Epidermal melanocyte (primary cell): ENCODE results near the gene ATXN7L3.
A peak's percentile ranks its signal among the peaks of the same experiment; 100 is the strongest.

Experiments used
- DNase-seq: peaks from one replicate; pipeline ENCODE4 v3.0.0; 2011; ENCODE audit warnings: low spot score; ENCODE audit not compliant: insufficient read length

Gene ATXN7L3

DNA sequence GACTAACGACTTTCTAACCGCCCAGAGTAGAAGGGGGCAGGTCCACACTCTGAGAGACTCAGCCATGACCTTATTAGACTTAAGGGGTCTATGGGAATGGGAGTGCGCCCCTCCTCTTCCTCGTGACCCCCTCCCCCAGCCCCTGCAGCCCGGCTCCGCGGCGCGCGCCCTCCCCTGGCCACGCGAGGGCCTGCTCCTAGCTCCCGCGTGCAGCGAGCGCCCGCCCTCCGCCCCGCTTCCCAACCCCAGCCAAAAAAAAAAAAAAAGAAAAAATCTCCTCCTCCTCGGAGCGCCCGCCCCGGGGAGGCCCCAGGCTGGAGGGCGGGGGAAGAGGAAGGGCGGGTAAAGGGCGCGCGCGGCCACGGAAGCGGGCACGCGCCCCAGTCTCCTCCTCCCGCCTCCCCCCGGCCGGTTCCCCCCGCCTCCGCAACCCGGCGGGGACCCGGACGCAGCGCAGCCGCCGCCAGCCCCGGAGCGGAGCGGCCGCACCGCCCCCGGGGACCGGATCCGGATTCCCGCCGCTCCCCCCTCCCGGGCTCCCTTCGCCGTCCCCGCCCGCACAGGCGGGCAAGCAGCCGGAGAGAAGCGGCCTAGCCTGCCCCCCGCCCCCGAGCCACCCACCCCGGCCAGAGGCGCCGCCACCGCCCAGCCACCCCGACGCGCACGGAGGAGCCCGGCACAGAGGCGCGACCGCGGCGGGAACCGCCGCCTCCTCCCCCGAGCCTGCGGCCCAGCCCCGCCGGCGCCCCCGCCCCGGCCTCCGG is 18.8 kb upstream of the ATXN7L3 start:
- DNase-seq, result peak; percentile 87

DNA sequence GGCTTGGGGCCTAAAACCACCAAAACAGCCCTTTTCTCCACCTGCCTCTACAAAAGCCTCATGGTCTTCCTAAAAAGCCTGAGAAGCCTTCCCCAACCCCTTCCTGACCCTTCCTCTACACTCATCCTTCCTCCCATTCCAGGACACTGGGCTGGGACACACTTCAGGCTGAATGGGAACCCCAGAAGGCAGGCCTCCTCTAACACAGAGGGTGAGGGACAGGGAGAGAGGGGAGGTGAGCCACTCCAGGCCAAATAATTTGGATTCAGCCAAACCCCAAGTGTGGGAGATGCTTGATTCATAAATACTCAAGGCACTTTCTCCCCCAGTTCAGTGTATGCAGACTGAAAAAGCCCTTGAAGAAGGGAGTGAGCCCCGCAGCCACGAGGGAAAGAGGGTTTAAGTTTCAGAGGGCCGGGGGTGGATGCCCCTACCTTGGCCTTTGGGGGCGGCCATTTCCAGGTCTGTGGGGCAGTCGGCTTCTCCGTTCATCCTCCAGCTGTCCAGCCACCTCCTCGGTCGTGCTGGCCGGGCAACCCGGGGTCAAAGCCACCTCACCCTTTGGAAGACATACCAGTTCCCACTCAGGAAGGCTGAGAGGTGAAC is 18.2 kb upstream of the ATXN7L3 start:
- DNase-seq, result no peak

DNA sequence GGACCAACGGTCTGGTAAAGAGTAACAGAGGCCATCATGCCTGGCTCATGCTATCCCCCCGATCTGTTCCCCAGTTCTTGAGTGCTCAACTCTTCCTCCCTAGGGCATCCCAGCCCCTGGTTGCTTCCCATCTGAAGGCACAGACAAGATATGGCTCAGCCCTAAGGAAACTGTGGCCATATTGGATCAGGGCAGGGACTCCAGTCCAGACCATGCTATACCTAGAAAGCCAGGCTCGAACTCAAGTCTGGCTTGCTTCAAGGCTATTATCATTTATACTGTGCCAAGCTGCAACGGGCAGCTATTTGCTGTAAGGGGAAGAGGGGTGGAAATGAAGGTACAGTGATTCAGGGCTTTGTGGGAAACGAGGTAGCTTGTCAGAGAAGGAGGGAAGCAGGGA is 17.0 kb upstream of the ATXN7L3 start:
- no peak for DNase-seq

DNA sequence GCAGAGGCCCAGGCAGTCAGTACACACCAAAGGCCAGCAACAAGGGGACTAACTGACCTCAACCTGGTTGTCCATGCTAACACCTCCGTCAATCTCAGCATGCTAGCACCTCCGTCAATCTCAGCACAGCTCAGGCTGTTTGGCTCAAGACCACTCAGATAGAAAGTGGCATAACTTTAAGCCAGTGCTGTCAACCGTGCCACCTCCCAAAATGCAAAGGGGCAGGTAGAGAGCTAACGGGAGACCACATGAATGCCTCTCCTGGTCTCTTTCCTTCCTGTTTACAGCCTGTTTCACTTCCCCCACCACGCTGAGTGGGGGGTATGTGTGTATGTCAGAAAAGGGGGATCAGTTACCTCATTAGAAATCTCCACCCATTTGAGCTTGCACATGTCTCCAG is 16.5 kb upstream of the ATXN7L3 start:
- no peak for DNase-seq

DNA sequence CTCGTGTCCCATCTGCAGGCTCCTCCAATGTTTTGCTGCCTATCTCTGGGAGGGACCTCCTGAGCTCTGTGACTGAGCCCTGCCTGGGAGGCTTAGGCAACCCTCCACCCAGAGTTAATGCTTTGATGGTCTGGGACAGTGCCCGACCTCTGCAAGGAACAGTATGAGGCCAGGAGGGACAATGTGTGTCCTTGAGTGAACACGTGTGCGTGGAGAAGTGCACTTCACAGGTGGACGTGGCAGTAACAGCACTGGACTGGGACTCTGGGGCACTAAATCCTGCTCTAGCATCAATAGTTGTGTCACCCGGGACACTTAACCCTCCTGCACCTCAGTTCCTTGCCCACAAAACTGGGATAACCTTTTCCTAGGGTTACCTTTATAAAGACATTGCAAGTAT is 15.2 kb upstream of the ATXN7L3 start:
- no peak for DNase-seq

DNA sequence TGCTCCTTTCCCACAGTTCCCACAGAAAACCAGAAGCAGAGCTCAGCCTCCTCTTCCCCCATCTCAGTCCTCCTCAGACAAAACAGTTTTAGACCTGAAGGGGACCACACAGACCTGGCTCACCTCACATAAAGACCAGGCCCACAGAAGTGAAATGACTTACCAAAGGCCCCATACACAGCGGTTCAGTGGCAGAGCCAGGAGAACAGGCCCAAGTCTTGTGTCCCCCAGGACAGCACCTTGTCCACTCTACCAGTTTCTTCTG is 14.5 kb upstream of the ATXN7L3 start:
- DNase-seq, result no peak

DNA sequence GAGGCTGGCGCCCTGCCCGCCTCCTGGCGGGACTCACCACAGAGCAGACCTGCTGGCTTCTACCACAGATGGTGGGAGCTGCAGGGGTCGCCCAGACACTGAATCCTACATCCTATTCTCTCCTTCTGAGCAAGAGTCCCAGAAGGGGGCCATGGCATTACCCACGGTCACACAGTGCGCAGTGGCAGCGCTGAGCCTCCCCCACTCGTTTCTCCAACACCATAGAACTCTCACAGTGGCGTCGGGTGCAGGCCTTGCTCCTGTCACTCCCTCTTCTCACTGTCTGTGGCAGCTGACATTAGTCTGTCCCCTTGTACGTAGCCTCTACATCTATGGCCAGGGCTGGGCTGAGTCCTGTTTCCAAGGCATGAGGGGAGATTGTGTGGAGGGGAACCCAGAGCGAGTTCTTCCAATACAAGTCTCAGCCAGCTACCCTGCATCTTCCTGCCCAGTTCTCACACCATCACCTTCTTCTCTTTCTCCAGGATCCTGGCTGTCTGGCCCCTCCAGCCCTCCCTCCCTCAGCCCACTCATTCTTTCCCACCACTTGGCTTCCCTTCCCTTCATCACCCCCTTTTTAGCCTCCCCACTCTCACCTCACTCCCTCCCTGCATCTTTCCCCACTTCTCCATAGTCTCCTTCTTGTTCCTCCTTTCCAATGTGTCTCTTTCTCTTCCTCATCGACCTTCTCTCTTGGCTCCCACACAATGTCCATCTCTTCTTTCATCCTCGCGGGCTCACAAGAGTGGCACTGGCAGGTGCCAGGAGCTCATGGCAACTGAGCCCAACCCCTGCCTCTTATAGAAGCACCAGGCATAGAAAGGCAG is 13.9 kb upstream of the ATXN7L3 start:
- no peak for DNase-seq

DNA sequence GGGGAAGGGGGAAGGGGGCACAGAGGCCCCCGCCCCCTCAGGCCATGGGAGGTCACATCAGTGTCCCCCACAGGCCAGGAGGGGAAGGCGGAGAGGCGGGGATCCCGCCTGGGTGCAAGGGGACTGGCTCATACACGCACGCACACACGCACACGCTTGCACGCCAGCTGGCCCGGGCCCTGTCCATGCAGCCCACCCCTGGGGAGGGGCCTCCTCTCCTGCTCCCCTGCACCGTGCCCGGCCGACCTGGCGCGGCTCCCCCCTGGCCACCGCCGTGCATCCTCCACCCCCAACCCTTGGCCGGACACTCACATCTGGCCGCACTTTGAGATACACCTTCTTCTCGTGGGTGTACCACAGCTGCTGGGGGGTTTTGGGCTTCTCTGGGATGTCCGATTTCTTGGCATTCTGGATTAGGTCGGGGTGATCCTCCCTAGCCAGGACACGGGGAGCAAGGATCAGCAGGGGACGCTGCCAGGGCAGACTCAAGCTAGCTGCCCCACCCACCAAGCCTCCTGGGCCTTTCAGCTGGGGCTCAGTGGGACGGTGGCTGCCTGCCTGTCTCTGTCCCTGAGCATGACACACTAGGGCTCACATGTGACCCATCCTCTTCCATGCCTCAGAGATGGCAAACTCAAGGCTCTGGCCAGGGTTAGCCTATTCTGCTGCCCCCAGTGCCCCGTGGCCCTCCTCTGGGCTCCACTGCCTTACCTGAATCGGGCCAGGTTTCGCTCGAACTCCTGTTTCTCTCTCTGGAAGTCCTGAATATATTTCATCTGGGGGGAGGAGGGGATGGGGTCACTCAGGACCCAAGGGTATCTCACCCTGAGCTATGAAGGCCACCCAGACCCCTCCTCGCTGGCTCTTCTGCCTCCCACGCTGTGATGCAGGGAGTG is 13.1 kb upstream of the ATXN7L3 start:
- no peak for DNase-seq

DNA sequence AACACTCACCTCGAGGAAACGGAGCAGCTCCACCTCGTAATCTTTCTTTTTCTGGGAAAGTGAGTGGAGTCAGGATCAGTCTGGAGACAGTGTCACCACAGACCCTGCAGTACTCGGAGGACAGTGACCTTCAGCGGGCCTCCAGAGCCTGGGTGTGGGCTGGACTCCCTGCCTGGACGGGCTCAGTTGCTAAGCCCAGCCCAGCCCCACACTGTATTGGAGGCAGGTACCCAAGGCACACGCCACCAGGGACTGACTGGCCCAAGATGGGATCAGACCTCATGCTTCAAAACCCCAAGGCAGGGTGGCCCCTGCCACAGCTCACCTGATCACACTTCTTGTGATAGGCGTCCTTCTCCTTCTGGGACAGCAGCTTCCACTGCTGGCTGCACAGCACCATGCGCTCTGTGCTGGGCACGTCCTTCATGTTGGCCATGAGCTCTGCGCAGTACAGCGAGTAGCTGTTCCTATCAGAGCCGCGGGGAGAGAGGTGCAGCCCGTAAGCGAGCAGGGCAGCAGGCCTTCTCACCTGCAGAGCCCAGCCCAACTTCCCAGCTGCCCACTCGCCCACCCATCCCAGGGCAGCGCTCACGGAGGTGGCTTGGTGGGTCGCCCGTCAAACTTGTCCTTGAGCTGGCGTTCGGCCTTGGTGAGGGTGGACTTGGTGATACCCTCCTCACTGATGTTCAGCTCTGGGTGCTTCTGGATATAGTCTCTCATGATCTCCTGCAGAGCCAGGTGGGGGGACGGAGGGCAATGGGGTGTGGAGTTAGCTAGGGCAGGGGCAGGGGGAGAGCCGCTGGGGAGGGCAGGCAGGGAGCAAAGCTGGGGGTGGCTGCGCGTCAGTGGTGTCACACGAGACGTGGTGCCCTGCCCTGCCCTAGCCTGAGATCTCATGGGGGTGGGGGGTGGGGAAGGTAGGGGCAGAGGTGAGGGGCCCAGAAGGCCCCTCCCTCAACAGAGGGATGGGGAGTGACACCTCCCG is 11.9 kb upstream of the ATXN7L3 start:
- DNase-seq, result no peak

DNA sequence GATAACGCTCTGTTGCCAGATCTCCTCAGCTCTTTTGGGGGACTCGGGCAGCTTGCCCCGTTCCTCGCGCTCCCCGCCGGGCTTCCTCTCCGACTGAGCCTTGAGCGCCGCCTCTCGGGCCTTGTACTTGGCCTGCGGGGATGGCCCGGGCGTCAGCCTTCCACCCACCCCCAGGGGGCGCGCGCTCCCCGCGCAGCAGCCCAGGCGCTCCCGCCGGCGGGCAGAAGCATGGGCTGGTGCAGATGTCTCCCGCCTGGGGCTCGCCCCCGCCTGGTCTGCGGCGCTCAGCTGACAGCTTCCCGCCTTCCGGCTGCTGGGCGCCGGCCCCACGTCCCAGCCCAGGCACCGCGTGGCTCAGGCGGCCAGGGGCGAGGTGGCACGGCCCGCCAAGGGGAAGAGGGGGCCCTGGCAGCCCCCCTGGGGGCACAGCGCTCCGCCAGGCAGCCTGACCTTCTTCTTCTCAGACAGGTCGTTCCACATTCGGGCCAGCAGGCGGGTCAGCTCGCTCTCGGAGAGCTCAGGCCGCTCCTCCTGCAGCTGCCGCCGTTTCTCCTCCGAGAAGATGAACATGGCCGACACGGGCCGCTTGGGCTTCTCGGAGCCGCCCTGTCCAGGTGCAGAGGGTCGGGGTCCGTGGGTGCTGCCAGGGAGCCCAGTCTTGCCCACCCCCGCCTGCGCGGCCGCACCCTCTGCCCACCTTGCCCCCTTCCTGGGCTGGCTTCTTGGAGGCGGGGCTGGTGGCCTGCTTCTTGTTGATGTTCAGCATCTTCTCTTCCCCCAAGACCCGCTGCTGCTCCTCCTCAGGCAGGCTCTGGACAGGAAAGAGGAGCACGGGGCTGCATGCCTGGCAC is 10.9 kb upstream of the ATXN7L3 start:
- peak; percentile 94 for DNase-seq

DNA sequence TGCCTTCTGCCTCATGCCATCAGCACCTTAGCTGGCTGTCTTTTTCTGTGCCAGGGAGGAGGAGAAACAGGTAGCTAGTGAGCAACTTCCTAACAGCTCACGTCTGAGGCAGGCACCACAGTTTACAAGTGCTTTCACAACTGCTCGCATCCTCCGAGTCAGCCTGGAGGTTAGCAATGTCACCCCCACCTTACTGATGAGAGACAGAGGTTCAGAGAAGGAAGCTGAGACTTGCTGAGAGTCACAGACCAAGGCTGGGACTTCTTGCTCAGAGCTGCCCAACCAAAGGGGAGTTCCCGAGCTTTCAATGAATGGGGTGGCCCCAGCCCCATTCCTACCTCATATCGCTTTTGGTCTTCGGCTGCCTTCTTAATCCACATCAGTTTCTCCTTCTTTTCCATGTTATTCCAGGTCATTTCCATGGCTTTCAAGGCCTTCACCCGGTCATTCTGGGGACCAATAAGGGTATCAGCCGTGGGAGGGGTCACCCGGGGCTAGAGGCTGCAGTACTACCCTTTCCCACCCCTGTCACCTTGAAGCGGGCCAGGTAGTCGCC is 10.2 kb upstream of the ATXN7L3 start:
- no peak for DNase-seq

DNA sequence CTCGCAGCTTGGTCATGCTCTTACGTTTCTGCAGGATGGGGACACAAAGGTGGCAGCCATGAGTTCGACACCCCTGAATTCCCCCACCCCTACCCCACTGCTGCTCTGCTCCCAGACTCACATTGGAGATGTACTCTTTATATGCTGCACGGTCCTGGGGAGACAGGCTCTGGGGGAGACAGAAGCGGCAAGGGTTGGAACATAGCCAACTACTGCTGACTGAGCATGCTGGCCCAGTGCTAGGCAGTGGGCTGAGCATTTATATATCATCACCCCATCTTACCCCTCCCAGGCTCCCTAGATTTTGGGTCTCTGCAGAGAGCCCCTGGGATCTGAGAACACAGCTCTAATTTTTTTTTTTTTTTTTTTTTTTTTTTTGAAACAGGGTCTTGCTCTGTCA is 8.1 kb upstream of the ATXN7L3 start:
- DNase-seq, result no peak

DNA sequence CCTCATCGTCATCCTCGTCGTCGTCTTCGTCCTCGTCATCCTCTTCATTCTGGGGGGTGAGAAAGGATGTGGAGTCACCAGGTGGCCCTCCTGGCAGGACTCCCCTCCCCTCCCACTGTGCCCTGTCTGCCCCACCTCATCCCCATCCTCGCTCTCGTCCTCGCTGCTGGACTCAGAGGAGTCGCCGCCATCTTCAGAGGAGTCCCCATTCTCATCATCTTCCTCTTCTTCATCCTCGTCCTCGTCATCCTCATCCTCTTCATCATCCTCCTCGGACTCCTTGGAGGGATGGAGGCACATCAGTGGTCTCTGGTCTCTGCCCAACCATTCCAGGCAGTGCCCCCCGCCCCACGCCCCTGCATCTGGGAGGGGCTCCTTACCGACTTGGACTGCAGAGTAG is 7.6 kb upstream of the ATXN7L3 start:
- DNase-seq, result no peak

DNA sequence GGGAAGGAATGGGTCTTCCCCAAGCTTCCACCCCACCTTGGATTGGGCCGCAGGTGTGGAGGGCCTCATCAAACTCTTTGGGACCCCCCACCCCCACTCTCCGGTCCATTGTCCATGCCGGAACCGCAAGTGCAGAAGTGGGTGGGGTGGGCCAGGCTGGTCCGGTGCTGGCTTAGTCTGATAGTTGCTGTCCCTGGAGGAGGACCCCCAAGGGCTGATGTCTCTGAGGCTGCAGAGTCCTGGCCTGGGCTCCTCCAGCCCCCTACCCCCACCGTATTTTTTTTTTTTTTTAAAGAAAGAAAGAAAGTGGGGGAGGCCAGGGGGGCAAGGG is 7.1 kb upstream of the ATXN7L3 start:
- DNase-seq, result no peak

DNA sequence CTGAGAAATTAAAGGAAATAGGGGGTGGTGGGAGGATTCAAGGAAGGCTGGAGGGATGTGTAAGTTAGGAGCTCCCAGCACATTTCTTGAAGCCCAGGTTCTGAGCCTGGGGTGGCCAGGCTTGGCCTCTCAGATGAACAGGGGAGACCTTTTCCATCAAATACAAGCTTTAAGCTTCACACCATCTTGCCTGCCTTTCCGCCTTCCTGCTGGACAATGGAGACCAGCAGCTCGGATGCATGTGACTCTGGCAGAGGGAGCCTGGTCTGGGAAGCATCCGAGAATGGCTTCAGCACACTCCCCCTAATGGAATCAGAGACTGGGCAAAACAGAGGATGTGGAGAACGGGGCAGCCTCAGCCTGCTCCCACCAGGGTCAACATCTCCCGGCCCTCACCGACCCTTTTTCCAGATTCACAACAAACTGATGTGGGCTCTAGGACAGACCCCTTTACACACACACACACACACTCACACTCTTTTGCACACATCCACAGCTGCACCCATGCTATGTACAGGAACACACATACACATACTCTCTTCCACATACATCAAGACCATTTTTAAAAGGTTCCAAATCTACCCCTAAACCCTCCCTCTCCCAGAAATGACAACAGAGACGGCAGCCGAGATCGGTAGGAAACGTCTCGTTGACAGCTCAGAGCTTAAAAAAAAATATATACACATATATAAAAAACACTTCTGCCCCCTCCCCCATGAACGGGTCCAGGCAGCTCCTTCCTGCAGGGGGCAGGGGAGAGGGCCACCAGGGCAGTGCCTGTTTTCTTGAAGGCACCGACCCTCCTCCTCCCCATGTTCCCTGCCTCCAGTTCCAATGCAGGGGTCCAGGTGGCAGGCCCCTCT is 6.5 kb upstream of the ATXN7L3 start:
- DNase-seq, result no peak

DNA sequence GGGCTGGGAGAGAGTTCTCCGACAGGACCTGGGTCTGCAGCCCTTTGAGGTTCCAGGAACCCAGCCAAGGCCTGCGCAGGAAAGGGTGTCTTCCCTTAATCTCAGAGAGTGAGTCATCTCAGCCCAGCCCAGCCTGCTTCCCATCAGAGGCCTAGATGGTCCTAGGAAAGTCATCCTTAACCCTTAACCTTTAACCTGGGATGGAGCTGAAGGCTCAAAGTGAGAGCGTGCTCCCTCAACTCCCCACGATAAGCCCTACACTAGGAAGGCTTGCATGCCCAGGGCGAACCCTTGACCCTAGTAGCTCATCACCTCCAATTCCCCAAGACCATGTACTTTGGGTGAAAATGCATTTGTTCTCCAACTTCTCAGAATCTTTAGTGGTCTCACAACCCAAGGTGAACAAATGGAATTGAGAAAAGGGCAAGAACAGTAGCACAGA is 4.8 kb upstream of the ATXN7L3 start:
- no peak for DNase-seq

DNA sequence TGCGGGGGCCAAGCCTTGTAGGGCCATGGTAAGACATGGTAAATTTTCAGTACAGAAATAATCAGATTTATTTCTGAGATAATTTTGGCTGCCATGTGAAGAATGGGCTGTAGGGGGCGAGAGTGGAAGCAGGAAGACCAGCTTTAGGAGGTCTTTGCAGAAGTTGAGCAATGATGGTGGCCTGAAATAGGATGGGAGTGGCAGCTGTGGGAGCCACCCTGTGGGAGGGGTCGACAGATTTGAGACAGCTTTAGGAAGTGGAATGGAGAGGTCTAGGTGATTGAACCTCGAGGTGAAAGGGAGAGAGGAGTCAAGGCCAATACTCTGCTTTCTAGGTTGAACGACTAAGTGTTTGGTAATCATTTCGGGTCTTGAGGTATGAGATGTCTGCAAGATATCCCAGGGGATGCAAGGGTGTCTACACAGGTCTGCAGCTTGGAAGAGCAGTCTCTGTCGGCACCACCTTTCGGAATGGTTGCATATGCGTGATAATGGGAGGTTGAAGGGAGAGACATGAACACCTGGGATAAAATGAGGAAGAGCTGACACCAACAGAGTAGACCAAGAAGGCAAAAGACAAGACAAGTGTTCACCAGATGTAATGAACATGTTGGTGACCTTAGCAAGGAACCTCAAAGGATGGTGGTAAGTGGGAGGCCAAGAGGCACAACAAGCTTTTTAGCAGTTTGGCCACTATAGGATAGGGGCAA is 4.2 kb upstream of the ATXN7L3 start:
- DNase-seq, result peak; percentile 76

DNA sequence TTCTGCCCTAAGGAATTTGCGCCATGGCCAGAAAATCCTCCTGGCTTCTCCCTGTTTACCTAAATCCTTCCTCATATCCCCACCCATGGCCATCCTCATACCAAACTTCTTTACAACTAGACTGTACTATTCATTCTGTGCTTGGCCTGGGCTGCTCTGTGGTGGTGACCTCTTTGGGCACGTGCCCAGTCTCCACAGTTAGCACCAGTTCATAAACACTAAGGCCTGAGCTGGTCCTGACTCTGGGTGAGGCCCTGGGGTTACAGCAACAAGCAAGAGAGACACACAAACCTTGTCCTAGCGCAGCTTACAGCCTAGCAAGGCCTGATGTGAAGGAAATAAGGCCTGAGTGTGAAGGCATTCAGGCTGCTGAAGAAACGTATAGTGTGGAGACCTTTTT is 3.1 kb upstream of the ATXN7L3 start:
- no peak for DNase-seq
